Right ventricle myocardium superior (tissue), 1 donor: ENCODE data around the gene EMILIN3. TPM values are rescaled to one million over a fixed set of nuclear protein-coding genes. Genes with fewer than 3 reads are reported as not detected.
"Not testable (repeated sequence)": the region's sequence is repeated elsewhere in the genome, so short reads cannot be mapped to it uniquely, and the experiment has no call there.

ENCODE experiments used
- ATAC-seq: fragments of 200-7000 bp; cut with Tn5 transposase; one replicate; pipeline ENCODE4 v1.9.1; 2020; ENCODE audit warnings: mild to moderate bottlenecking; ENCODE audit not compliant: poor library complexity
- DNase-seq: peaks from one replicate; pipeline ENCODE4 v3.0.0-alpha.2; 2020
- intact Hi-C: fragments of 100-400 bp; cut with DNase I; formaldehyde crosslinking; loops from one replicate; pipeline ENCODE4 v1.11.2; 2022
- total RNA-seq: library from RNA; stranded (reverse); fragmentation: NEBNext Ultra II Directional; extraction: Animal tissue kit (Norgen Biotek cat#: 25700); gene quantifications from one replicate; pipeline ENCODE4 v1.2.1, GENCODE V29; 2021
- donor health status: DM: no; HTN: yes; CAD: no; lungs with severe emphysema.

EMILIN3 gene
- total RNA-seq, 1 donor from 2014 or later, result 5.6 TPM

- intact Hi-C loops, result loop anchor here (5.0 to 10.0 kb wide), 2 partner anchors 102 to 200 kb away; partner anchors contain the start of gene PLCG1
- DNase-seq, result no peak
- ATAC-seq, result no peak
These were observed 31.9 kb downstream of the EMILIN3 start for GRCh38 chr20:41334443-41335421.

DNA sequence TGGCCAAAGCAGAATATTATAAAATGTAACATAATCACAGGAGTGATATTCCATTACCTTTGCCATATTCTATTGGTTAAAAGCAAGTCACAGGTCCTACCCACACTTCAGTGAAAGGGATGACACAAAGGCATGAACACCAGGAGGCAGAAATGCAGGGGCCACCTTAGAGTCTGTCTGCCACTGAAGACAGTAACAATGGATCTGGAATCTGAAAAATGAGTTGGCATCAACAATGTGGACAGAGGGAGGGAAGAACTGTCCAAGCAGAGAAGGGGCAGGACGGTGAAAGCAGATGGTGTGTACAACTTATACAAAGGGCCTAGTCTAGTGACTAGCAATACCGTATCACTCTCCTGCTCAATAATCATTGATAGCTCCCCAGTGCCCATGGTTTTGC is 32.6 kb downstream of the EMILIN3 start:
- intact Hi-C loops, result loop anchor here (10.0 kb wide), 1 partner anchor 199 kb away; the partner anchor contains the start of gene PLCG1
- DNase-seq (no peak), ATAC-seq (no peak)

- no peak for DNase-seq
- ATAC-seq, result no peak
- intact Hi-C loops, result loop anchor here (10.0 kb wide), 1 partner anchor 197 kb away; the partner anchor contains the start of gene PLCG1
These were observed 34.9 kb downstream of the EMILIN3 start for GRCh38 chr20:41331731-41332130.

- no peak for ATAC-seq
- no peak for DNase-seq
- intact Hi-C loops, result loop anchor here (10.0 kb wide), 1 partner anchor 196 kb away; the partner anchor contains the start of gene PLCG1
These were observed 35.7 kb downstream of the EMILIN3 start for GRCh38 chr20:41330941-41331340.

- no peak for ATAC-seq
- intact Hi-C loops, result loop anchor here (10.0 kb wide), 1 partner anchor 196 kb away; the partner anchor contains the start of gene PLCG1
- DNase-seq, result no peak
These were observed 36.3 kb downstream of the EMILIN3 start for GRCh38 chr20:41330343-41330720.

DNA sequence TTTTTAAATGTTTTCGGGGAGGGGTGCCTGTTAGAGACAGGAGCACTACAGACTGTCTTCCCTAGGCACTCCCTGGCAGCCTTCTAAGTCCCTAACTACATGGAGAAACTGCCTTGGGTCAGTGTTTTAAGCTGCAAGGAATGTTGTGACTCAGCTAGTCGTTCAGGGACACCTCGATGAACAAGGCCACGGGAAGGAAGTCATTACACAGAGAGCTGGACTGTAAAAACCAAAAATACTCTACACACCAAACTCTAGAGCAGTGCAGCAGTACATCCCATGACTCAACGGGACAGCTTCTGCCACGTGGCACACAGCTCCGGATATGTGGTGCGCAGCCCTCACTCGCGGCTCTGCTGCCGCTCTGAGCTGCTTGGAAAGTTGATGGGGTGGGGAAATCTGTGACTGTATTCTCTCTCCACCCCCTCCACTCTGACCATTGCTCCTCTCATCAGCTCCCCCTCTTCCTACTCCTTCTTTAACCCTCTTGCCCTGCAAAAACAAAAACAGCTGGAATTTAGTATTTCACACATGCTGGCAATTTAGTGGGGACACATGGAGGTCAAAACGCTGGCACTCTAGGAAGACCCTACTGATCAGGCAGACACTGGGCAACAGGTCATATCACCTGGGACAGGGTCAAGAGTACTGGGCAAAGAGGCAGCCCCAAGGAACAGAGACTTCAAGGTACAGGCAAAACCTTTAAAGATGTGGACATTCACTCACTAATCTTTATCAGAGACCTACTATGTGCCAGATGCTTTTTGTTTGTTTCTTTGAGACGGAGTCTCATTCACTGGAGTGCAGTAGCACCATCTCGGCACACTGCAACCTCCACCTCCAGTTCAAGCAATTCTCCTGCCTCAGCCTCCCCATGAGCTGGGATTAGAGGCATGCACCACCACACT is 36.9 kb downstream of the EMILIN3 start:
- peak; percentile 82 for DNase-seq
- ATAC-seq, result peak; percentile 94
- intact Hi-C loops, result loop anchor here (10.0 kb wide), 1 partner anchor 195 kb away; the partner anchor contains the start of gene PLCG1

DNA sequence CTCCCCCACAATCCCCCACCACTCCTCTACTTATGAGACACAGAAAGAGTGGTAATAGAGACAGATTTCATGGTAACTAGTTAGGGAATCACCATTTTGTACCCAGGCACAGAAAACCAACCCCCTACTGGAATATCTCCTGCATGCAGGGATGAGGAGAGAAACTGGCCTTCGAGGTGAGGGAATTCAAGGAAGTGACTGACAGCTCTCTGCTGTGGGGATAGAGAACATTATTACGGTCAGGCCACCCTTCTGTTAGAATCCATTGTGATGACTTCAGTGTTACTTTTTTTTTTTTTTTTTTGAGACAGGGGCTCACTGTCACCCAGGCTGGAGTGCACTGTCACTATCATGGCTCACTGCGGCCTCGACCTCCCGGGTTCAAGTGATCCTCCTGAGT is 39.4 kb downstream of the EMILIN3 start:
- intact Hi-C loops, result no loop called here
- ATAC-seq (no peak), DNase-seq (no peak)

- no peak for DNase-seq
- no peak for ATAC-seq
- intact Hi-C loops, result no loop called here
These were observed 45.6 kb downstream of the EMILIN3 start for GRCh38 chr20:41320976-41321375.

GRCh38 chr20:41320441-41320840 is 46.2 kb downstream of the EMILIN3 start:
- DNase-seq, result no peak

DNA sequence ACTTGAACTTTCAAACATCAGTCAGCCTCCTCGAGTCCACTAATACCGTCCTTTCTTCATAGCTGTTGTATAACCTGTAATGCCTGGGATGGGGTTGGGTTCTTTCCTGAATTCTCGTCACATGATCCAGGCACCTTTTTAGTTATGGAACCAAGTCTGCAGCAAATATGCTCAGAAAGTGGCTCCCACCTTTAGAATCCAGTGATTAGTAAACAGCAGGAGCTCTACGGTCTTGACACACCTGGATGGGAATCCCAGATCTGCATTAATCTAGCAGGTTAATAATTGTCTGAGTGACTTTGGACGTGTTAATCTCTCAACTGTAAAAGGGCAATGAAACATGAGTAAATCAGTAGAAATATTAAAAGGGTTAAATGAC is 48.4 kb downstream of the EMILIN3 start:
- DNase-seq, result no peak
- ATAC-seq, result no peak
- intact Hi-C loops, result no loop called here

More at GRCh38 chr20:41320441-41320840, 46.2 kb downstream of the EMILIN3 start:
- ATAC-seq, result no peak
- intact Hi-C loops, result no loop called here

GRCh38 chr20:41317546-41318270 is 48.9 kb downstream of the EMILIN3 start, which contains the start of gene ZHX3:
Gene ZHX3, minus strand, starts transcription at chr20:41317731. Its CDS starts 112,815 bp downstream, at chr20:41204916.
- intact Hi-C loops, result no loop called here
- peak; percentile 98 for DNase-seq
- peak; percentile 98 for ATAC-seq

DNA sequence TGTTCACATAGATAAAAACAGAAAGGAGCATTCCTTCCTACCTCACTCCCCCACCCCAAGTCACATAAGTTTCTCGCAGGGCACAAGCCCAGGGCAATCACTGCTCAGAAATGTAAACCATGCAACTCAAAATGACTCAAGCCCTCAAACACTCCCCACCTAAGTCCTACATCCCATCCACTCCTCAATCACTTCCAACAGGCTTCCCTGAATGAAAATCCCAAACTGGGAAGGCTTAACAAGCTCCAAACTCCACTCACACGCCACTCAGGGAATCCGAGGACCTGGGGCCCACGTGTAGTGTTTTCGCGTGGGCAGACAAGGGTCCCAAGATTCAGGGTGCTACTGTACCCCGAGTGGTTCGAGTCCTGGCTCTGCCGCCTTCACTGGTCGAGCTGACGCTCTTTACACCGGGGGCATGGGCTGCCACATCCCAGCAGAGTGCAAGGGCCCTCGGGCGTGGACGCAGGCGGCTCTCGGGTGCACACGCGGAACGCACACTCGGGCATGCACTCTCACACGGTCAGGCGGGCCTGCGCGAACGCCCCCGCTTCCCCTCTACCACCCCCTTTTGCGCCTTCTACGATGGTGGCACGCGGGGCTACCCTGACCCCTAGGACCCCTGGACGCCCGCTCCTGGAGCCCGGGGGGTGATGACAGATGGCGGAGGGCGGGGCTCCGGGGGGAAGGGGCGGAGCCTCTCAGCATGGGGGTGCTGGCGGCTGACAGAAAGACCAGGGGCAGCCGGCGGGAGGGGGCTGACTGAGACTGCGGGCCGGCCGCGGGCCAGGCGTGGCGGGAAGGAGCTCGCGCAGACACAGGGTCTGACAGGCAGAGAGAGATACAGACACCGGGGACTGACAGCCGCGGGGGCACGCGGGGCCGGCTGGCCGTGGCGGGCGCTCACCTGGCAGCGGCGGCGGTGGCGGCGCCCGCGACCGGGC is 49.7 kb downstream of the EMILIN3 start:
- peak; percentile 91 for DNase-seq
- intact Hi-C loops, result no loop called here
- peak; percentile 68 for ATAC-seq

GRCh38 chr20:41316051-41316450 is 50.6 kb downstream of the EMILIN3 start:
- DNase-seq (no peak), ATAC-seq (no peak)
- intact Hi-C loops, result no loop called here

GRCh38 chr20:41314386-41314785 is 52.2 kb downstream of the EMILIN3 start:
- DNase-seq, result no peak
- no peak for ATAC-seq
- intact Hi-C loops, result no loop called here

GRCh38 chr20:41312009-41312408 is 54.6 kb downstream of the EMILIN3 start:
- ATAC-seq, intact Hi-C loops, DNase-seq: not testable (repeated sequence)
